HepG2 (cell line): ENCODE measurements around the gene USP27X. TPM values are rescaled to one million over a fixed set of nuclear protein-coding genes. Genes with fewer than 3 reads are reported as not detected.

ENCODE experiments used
- ATF4 ChIP-seq, 2 experiments: fragments of 450-650 bp in 1 of 2; sonication (generic) in 1 of 2; formaldehyde crosslinking; IDR thresholded peaks; 2 replicates each; pipeline versions ENCODE4 v1.5.0 to v1.8.0; 2020 to 2022; ENCODE audit warnings: mild to moderate bottlenecking in 1 of 2, missing genetic modification reagents in 1 of 2
- CCAR2 ChIP-seq: fragments of 200-400 bp; formaldehyde crosslinking; optimal IDR thresholded peaks from 2 replicates; pipeline ENCODE3; 2018; ENCODE audit warnings: low read depth, mild to moderate bottlenecking, low read length, moderate library complexity
- FOXJ3 ChIP-seq: sonication (generic); formaldehyde crosslinking; IDR thresholded peaks from 2 replicates; pipeline ENCODE4 v1.4.0; 2020; ENCODE audit warnings: missing genetic modification reagents, mild to moderate bottlenecking, borderline replicate concordance
- FOXK2 ChIP-seq: fragments of 450-650 bp; IDR thresholded peaks from 2 replicates; pipeline ENCODE4 v1.6.1; 2016
- PAF1 ChIP-seq: IDR thresholded peaks from 2 replicates; pipeline ENCODE4 v1.6.1; 2016; ENCODE audit warnings: missing genetic modification reagents, missing compliant biosample characterization
- RELA ChIP-seq: sonication (generic); formaldehyde crosslinking; IDR thresholded peaks from 2 replicates; pipeline ENCODE4 v1.4.0; 2020; ENCODE audit warnings: missing genetic modification reagents
- TAF15 ChIP-seq: fragments of 200-400 bp; formaldehyde crosslinking; IDR thresholded peaks from one replicate; pipeline ENCODE4 v1.6.1; 2018; ENCODE audit warnings: mild to moderate bottlenecking, low read depth, low read length; ENCODE audit not compliant: poor library complexity, severe bottlenecking
- WIZ ChIP-seq: sonication (generic); formaldehyde crosslinking; IDR thresholded peaks from 2 replicates; pipeline ENCODE4 v1.5.1; 2020; ENCODE audit warnings: mild to moderate bottlenecking, missing genetic modification reagents
- ZBTB4 ChIP-seq: sonication (generic); formaldehyde crosslinking; IDR thresholded peaks from 2 replicates; pipeline ENCODE4 v1.4.0; 2020; ENCODE audit warnings: missing genetic modification reagents, mild to moderate bottlenecking, borderline replicate concordance
- ZC3H13 ChIP-seq: sonication (generic); formaldehyde crosslinking; IDR thresholded peaks from 2 replicates; pipeline ENCODE4 v1.8.1; 2023; ENCODE audit warnings: mild to moderate bottlenecking, missing genetic modification reagents, moderate library complexity
- ZFY ChIP-seq: sonication (generic); formaldehyde crosslinking; IDR thresholded peaks from 2 replicates; pipeline ENCODE4 v1.4.0; 2020; ENCODE audit warnings: missing genetic modification reagents
- ZNF232 ChIP-seq: sonication (generic); formaldehyde crosslinking; IDR thresholded peaks from 2 replicates; pipeline ENCODE4 v1.4.0; 2020; ENCODE audit warnings: missing genetic modification reagents, borderline replicate concordance
- ZNF296 ChIP-seq: sonication (generic); formaldehyde crosslinking; conservative IDR thresholded peaks from 2 replicates; pipeline ENCODE4 v1.5.0; 2020; ENCODE audit warnings: mild to moderate bottlenecking, missing genetic modification reagents
- ZNF558 ChIP-seq: sonication (generic); formaldehyde crosslinking; IDR thresholded peaks from 2 replicates; pipeline ENCODE4 v1.9.0; 2022; ENCODE audit warnings: mild to moderate bottlenecking, missing genetic modification reagents, borderline replicate concordance
- ZNF580 ChIP-seq: IDR thresholded peaks from 2 replicates; pipeline ENCODE4 v1.6.1; 2016; ENCODE audit warnings: low read depth, borderline replicate concordance
- polyA plus RNA-seq, 8 experiments: library from polyadenylated mRNA; depleted of rRNA in 3 of 8; stranded (reverse) in 7 of 8; unstranded in 1 of 8; fragments of >200 nt; fragmentation: Illumina TruSeq in 4 of 8; extraction: Trizol in 4 of 8; gene quantifications; 2 replicates each; pipeline versions ENCODE4 v1.2.1 to v1.2.3, GENCODE V29; 2011 to 2016; ENCODE audit warnings: low read depth in 4 of 8, missing spikeins in 1 of 8, mixed read lengths in 1 of 8; ENCODE audit not compliant: insufficient read depth in 1 of 8
- total RNA-seq, 5 experiments: library from RNA; depleted of rRNA; stranded (reverse); fragments of >200 nt; fragmentation: Illumina TruSeq; extraction: Trizol; gene quantifications; 2 replicates each; pipeline ENCODE4 v1.2.3, GENCODE V29; 2016; ENCODE audit warnings: low read depth in 1 of 5
- TF ChIP-seq, protein P1 (sequence below), 2 experiments: IDR thresholded peaks; 2 replicates each; pipeline ENCODE4 v1.6.1; 2011 to 2012; ENCODE audit warnings: low read length in 2 of 2, borderline replicate concordance in 1 of 2, low read depth in 1 of 2, mild to moderate bottlenecking in 1 of 2, moderate library complexity in 1 of 2
- TF ChIP-seq, protein P2 (sequence below): sonication (generic); formaldehyde crosslinking; IDR thresholded peaks from 2 replicates; pipeline ENCODE4 v1.5.0; 2020; ENCODE audit warnings: mild to moderate bottlenecking, missing genetic modification reagents

The USP27X gene
- total and polyA plus RNA-seq, 2 of the 13 experiments (the other 11 are each of a cell fraction or from before 2014, with no cell fraction given), result 7.2 to 9.7 TPM

DNA sequence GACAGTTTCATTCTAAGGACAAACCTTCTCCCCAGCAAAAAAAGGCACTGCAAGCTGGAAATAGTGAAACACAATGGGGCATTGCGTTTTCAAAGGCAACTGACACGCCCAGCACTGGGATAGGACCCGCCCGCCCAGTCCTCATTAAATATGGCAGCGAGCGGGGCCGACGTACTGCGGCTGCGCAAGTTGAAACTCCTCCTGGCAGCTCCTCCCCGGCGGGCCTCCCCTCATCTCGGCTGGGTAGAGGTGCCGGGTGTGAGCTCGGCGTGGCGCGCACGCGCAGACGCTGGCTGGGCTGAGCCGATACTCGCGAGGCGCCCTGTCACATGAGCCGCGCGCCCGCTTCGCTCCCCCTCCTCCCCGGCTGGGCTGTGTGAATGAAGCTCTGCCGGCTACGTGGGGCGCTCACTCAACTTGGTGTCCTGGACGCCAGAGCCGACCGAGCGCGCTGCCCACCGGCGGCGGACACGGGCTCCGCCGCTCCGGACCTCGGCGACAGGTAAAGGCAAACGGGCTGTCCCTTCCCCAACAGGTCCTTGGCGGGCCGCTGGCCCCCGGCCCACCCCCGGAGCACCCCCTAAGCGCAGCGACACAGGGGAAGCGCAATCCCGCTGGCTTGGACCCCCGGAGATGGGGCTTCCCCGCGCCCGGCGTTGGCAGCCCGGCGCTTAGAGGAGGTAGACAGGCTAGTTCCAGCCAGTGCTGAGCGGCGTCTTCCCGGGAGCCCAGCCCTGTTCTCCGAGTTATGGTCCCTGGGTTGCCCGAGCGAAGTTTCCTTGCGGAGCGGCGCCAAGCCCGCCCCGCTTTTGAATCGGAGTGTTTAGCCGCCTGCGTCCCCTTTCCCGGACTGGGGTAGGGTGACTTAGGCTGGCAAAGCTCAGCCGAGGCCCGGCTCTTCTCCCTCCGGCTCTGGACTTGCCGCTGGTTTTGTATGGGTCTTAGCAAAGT lies 43.3 kb downstream of the USP27X start, which contains the start of gene CLCN5 (continued):
- TF ChIP-seq, protein P1, sequence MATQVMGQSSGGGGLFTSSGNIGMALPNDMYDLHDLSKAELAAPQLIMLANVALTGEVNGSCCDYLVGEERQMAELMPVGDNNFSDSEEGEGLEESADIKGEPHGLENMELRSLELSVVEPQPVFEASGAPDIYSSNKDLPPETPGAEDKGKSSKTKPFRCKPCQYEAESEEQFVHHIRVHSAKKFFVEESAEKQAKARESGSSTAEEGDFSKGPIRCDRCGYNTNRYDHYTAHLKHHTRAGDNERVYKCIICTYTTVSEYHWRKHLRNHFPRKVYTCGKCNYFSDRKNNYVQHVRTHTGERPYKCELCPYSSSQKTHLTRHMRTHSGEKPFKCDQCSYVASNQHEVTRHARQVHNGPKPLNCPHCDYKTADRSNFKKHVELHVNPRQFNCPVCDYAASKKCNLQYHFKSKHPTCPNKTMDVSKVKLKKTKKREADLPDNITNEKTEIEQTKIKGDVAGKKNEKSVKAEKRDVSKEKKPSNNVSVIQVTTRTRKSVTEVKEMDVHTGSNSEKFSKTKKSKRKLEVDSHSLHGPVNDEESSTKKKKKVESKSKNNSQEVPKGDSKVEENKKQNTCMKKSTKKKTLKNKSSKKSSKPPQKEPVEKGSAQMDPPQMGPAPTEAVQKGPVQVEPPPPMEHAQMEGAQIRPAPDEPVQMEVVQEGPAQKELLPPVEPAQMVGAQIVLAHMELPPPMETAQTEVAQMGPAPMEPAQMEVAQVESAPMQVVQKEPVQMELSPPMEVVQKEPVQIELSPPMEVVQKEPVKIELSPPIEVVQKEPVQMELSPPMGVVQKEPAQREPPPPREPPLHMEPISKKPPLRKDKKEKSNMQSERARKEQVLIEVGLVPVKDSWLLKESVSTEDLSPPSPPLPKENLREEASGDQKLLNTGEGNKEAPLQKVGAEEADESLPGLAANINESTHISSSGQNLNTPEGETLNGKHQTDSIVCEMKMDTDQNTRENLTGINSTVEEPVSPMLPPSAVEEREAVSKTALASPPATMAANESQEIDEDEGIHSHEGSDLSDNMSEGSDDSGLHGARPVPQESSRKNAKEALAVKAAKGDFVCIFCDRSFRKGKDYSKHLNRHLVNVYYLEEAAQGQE (IDR thresholded peaks at IDR 0.05; ENCODE audit: borderline replicate concordance in 1 of 2, low read depth in 1 of 2, low read length in 2 of 2), result no peak
- no peak for TF ChIP-seq RELA (CRISPR knock-in tag)
- no peak for TF ChIP-seq ZNF558 (CRISPR knock-in tag)
- TF ChIP-seq ZC3H13 (CRISPR knock-in tag), result no peak
- TF ChIP-seq TAF15, result no peak
- TF ChIP-seq ZFY, result peak; percentile 41; the same call in 1 of the 2 replicates
- no peak for TF ChIP-seq ZNF296 (CRISPR knock-in tag)
- no peak for TF ChIP-seq ZNF232 (CRISPR knock-in tag)
- no peak for TF ChIP-seq ZBTB4 (CRISPR knock-in tag)
- no peak; the same call in 1 of the 2 replicates for TF ChIP-seq ZNF580 (CRISPR knock-in tag)
- TF ChIP-seq PAF1, result no peak
- TF ChIP-seq FOXJ3 (CRISPR knock-in tag), result no peak
- TF ChIP-seq WIZ (CRISPR knock-in tag), result no peak
- TF ChIP-seq ATF4 (CRISPR knock-in tag; IDR thresholded peaks at IDR 0.05), result peak in 1 of 2 experiments; percentile 60; a peak in 1 of 4 replicates
- TF ChIP-seq, protein P2, sequence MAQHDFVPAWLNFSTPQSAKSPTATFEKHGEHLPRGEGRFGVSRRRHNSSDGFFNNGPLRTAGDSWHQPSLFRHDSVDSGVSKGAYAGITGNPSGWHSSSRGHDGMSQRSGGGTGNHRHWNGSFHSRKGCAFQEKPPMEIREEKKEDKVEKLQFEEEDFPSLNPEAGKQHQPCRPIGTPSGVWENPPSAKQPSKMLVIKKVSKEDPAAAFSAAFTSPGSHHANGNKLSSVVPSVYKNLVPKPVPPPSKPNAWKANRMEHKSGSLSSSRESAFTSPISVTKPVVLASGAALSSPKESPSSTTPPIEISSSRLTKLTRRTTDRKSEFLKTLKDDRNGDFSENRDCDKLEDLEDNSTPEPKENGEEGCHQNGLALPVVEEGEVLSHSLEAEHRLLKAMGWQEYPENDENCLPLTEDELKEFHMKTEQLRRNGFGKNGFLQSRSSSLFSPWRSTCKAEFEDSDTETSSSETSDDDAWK (CRISPR knock-in tag), result no peak
- no peak for TF ChIP-seq FOXK2
- no peak for TF ChIP-seq CCAR2
